Stimulated activated CD8-positive, alpha-beta memory T cell treated with anti-CD3 and anti-CD28 coated beads, Interleukin-2, amount 100 ng/mL, for 1 hour (primary cell): ENCODE data around the gene SLC12A8.

ENCODE experiments used
- DNase-seq, 2 donors: peaks; one replicate each; pipeline ENCODE4 v3.0.0-alpha.2; 2020; ENCODE audit warnings: low read depth in 2 of 2

The SLC12A8 gene

GRCh38 chr3:125140011-125140817 is 72.3 kb downstream of the SLC12A8 start:
- DNase-seq: no peak

DNA sequence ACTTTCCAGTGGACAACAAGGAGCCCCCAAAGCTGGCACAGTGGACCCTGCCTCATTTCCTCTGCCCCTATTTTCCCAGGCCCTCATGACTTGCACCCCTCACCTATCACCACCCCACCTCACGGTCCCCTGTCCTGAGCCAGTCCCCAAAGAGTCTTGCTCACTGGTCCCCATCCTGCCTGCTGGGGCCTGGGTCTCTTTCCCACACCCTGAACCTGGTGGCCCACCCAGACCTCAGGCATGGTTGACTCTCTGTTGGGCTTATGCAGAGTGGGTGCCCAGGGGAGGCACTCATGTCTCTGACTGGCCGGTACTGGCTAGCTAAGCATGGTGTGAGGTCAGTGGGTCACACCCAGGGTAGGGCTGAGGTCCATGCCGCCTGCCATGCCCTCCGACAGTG is 73.2 kb downstream of the SLC12A8 start:
- no peak for DNase-seq

GRCh38 chr3:125137358-125138033 is 75.1 kb downstream of the SLC12A8 start:
- DNase-seq: no peak

- DNase-seq: no peak
These were observed 75.6 kb downstream of the SLC12A8 start for GRCh38 chr3:125136966-125137357.

GRCh38 chr3:125136515-125136914 is 76.0 kb downstream of the SLC12A8 start:
- no peak for DNase-seq

DNA sequence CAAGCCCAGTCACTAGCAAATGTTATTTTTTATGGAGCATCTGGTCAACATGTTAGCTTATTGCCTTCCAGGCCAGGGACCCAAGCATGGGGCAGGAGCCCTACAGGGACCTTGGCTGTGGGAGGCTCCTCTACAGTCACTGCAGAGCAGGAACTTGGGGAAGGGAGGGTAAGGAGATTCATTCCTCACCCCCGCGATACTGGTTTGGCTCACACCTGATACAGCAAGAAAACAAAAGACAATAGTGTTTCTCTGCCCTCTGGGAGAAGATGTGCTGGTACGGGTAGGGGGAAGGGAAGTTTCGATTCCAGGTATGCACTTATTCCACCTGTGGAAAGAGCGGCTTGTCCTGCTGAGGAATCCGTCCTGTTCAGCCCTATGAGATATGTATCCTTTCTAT is 77.6 kb downstream of the SLC12A8 start:
- no peak for DNase-seq

- no peak for DNase-seq
These were observed 79.7 kb downstream of the SLC12A8 start for GRCh38 chr3:125132815-125133214.

GRCh38 chr3:125129512-125129997 is 83.0 kb downstream of the SLC12A8 start:
- DNase-seq: no peak

DNA sequence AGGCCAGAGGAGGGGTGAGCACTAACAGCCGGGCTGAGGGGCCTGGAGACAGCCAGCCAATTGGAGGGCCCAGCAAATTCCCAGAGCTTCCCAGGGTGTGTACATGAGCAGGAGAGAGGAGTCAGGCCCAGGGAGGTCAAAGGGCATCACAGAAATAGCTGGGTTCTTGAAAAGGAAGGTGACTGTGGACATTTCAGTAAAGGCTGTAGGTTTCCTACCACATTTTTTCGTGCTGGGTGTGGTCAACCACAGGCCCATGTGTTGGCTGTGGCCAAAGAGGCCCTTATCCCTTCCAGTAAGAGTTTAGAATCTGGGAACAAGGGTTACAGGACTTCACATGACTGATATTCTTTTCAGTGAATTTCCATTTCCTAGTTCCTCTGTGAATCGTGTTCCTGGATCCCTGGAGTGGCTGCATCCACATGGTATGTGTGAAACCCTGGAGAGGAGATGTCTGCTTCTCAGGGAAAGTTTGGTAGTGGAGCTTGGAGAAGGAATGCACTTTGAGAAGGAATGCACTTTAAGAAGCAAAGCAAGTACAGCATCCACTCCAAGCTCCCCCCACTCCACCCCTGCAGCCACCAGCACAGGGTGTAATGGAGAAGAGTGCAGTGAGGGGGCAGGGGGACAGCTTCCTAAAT is 83.6 kb downstream of the SLC12A8 start:
- DNase-seq: no peak

GRCh38 chr3:125126323-125126722 is 86.2 kb downstream of the SLC12A8 start:
- no peak for DNase-seq

GRCh38 chr3:125125821-125126245 is 86.7 kb downstream of the SLC12A8 start:
- DNase-seq: no peak

GRCh38 chr3:125123451-125124305 is 88.9 kb downstream of the SLC12A8 start:
- no peak for DNase-seq

DNA sequence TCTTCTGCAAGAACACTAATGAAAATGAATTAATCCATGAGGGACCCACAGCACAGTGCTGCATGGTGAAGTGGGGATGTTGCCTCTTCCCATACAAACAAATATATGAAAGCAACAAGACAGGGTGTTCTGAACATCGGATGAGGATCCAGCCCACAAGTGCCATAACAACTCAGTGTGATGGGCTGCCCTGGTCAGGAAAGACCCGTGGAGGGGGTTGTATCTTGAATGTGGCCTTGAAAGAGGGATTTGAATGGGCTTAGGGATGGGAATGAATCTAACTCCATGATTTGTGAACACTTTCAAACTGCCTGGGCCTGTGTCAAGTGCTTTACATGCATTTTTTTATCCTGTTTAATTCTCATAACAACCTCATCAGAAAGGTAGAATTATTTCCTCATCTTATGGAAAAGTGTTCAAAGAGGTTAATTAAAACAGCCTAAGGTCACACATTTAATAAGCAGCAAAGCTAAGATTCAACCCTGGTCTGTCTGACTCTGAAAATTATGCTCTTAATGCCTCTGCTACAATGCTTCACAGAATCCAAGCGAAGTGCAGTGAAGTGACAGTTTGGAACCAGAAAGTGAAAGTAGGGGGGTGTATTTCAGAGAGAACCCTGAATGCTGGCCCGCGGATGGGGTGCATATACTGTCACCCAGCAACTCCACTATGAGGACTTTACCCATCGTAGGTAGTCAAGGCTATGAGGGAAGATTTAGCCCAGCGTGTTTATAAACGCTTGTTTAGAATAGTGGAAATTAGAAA is 91.1 kb downstream of the SLC12A8 start:
- no peak for DNase-seq

- DNase-seq: no peak
These were observed 92.0 kb downstream of the SLC12A8 start for GRCh38 chr3:125120379-125121122.

- DNase-seq: no peak
These were observed 92.7 kb downstream of the SLC12A8 start for GRCh38 chr3:125119752-125120378.

DNA sequence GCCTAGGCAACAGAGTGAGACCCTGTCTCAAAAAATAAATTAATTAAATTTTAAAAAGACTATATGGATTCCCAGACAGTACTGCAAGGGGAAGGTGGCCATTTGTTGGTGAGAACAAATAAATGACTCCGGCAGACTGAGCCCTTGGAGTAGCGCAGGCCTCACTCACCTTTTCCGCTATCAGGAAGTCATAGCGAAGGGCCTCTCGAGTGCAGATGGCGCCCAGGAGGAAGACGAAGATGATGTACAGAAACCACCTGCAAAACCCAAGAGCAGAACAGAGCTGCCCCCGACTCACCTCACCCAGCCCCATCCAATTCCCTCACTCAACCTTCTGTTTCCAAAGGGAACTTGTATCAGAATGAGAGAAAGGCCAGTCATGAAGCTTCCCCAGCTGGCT is 93.9 kb downstream of the SLC12A8 start:
- DNase-seq: no peak

GRCh38 chr3:125117631-125118191 is 94.8 kb downstream of the SLC12A8 start:
- DNase-seq: no peak

GRCh38 chr3:125116311-125117080 is 96.1 kb downstream of the SLC12A8 start:
- DNase-seq: no peak

DNA sequence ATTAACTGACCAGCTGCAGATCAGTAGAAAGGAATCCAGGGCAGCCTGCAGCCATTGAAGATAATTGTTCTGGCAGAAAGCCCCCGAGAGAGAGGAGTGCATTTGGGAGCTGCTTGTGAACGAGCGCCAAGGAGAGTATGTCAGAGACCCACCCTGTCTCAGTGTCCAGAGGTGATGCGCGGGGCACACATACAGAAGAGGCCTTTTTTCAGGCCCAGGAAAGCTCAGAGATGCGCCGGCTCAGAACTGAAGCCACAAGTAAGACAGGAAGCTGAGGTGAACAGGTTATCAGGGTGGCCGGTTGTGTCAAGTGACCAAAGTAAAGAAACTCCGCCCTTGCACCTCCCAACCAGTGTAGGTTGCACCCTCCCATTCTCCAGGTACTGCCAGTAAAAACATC is 96.9 kb downstream of the SLC12A8 start:
- no peak for DNase-seq
